GM12874 (cell line): Measurements from ENCODE around the gene NAA10.

Experiments used
- TF ChIP-seq, protein P1 (sequence below): IDR thresholded peaks from 2 replicates; pipeline ENCODE4 v1.5.1; 2011; ENCODE audit warnings: low read depth, mild to moderate bottlenecking, control low read depth, low read length, moderate library complexity; ENCODE audit not compliant: insufficient read depth

Gene NAA10

DNA sequence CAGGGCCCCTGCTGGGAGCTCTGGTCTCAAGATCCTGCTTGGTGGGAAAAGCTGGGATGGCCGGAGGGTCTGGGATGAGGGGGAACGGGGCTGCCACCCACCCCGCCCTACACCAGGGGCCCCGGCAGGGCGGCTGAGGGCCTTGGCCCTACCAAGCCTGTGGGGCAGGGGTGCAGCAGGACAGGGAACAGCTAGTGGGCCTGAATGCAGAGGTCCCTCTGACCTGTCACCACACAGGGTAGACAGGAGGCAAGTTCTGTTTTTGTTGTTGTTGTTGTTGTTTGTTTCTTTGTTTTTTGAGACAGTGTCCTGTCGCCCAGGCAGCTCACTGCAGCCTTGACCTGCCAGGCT lies 9.9 kb upstream of the NAA10 start:
- TF ChIP-seq, protein P1, sequence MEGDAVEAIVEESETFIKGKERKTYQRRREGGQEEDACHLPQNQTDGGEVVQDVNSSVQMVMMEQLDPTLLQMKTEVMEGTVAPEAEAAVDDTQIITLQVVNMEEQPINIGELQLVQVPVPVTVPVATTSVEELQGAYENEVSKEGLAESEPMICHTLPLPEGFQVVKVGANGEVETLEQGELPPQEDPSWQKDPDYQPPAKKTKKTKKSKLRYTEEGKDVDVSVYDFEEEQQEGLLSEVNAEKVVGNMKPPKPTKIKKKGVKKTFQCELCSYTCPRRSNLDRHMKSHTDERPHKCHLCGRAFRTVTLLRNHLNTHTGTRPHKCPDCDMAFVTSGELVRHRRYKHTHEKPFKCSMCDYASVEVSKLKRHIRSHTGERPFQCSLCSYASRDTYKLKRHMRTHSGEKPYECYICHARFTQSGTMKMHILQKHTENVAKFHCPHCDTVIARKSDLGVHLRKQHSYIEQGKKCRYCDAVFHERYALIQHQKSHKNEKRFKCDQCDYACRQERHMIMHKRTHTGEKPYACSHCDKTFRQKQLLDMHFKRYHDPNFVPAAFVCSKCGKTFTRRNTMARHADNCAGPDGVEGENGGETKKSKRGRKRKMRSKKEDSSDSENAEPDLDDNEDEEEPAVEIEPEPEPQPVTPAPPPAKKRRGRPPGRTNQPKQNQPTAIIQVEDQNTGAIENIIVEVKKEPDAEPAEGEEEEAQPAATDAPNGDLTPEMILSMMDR, result no peak

DNA sequence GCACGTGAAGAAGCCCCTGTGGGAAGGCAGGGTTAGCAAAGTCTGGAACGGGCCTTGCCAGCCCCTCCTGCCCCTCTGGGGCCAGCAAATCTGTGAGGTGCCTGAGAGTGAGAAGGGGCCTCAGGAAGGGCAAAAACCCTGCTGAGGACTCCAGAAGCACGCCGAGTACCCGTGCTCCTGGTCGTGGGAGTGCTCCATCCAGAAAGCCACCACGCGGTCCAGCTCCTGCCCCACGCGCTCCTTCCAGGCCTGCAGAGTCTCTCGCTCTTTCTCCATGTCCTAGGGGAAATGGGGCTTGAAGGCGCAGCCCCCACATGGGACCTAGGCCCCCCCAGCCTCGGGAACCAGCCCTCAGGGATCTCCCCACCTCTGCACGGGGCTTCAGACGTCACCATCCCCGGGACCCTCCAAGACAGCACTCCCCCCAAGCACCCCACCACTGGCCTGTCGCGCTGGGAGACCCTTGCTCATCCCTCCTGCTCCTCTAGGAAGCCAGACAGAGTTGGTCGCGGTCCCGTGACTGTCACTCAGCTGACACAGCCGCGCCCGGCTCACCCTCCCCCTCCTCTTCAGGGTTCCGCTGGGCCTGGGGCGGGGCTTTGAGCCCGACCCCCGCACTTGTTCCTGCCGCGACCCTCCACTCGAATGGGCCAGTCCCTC lies 9.4 kb upstream of the NAA10 start, which contains the start of gene RENBP:
Gene RENBP (minus strand): TSS at position 504 of the 660 bp plus-strand sequence. CDS start 33 bp downstream, at position 471.
- TF ChIP-seq, protein P1, result no peak

DNA sequence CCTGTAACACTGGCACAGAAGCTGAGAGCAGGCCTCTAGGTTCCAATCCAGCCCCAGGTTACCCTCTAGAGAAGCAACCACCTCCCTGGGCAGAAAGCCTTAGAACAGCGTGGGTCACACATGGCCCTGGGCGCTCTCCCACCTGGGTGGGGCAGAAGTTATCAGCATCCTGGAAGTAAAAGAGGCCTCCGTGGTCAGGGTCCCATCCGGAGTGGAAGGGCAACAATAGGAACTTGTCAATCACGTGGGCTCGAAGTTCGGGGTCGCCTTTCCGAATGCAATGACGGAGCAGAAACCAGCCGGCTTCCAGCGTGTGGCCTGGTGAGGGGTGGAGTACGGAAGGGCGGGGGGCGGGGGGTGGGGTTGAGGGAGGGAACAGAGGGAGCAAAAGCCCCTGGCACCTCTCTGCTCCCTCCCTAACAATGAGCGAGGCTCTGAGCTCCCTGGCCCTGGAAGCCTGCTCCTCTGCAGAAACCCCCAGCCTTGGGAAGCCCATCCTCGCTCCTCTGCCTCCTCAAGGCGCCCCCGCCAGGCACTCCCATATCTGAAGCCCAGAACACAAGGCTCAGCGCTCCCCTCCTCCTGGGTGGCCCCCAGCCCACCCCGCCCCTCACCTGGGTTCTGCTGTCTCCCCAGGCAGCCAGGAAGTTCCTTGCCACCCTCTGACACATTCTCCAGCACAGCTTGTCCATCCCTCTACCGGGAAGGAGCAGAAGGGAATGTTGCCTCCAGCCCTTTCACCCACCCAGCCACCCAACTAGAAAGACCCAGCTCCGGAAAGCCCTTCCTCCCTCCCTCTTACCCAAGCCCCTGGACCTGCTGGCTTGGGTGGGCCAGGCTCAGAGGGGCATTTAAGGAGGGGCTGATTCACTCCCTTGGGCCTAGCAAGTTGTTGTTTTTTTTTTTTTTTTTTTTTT lies 6.8 kb upstream of the NAA10 start:
- TF ChIP-seq, protein P1, result no peak

DNA sequence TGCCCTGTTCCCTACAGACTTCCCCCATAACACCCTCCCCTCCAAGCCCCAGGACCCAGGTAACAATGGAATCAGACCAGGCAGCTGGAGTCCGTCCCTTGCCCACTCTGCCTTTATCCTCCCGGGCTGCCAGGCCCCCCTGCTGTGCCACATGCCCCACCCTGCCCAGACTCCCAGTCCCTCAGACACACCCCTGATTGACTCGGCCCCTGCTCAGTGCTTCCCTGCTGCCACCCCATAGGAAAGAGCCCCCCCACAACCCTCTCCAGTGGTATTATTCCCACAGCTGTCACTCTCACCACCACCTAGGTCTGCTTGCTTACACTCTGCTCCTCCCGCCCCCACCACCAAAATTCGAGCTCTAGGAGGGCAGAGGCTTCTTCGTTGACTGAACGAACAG lies 4.7 kb upstream of the NAA10 start:
- TF ChIP-seq, protein P1, result no peak

DNA sequence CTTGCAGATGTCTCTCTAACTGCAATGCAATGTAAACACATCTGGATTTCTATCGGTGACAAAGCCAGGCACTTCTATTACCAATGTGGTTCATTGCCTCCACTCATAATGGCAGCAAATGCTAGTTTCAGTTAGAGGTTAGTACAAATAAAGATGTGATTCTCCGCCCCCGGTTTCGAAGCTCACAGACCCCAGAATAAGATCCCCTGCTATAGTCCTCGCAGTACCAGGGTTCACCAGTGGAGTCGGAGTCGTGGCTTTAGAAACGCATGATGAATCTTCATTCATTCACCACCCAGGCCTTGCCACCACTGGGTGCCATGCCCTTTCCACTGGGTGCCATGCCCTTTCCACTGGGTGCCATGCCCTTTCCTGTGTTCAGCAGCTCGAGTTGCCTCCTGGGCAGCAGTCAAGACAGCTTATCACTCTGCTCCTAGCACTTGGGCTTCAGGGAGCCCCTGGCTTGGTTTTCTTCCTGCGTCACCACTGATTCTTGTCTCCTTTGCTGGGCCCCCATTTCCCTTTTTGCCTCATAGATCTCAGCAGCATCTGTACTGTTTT lies 3.5 kb upstream of the NAA10 start:
- TF ChIP-seq, protein P1, result no peak

DNA sequence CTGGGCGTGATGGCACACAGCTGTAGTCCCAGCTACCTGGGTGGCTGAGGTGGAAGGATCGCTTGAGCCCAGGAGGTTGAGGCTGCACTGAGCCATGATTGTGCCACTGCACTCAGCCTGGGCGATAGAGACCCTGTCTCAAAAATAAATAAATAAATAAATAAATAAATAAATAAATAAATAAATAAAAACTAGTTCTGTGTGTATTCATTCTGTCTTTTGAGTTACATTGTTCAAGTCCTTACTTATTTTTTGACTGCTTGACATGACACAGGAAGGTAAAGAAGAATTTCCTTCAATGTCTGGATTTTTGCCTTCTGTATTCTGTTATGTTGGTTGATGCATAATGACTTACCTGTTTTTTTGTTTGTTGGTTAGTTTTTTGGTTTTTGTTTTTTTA lies 2.2 kb upstream of the NAA10 start:
- TF ChIP-seq, protein P1, result no peak

DNA sequence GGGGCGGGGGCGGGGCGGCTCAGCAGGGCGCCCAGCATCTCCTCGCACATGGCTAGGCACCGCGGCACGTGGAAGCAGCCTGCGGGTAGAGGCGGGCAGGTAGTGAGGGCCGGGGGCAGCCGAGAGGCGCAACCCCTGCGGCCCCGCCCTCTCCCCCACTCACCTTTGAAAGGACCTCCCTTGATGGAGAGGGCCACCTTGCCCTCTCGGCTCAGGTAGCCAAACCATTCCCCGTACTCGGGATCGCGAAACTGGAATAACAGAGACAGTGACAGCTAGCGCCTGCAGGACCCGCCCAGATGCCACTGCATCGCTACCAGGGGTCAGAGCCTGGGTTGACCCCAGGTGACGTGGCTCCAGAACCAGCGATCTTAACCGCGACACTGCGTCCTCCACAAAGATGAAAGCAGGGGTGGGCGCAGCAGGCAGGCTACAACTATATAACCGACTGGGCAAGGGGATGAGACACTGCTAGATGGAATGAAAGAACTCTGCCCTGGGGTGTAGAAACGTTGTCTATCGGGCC lies 552 bp upstream of the NAA10 start:
- TF ChIP-seq, protein P1, result no peak
